Osteoblast (primary cell): ENCODE data around the gene TRABD2A. TPM values are rescaled to one million over a fixed set of nuclear protein-coding genes. Genes with fewer than 3 reads are reported as not detected.
A peak's percentile ranks its signal among the peaks of the same experiment; 100 is the strongest.

Source experiments
- DNase-seq: peaks from one replicate; pipeline ENCODE4 v3.0.0; 2011; ENCODE audit warnings: low spot score, mixed read lengths; ENCODE audit not compliant: insufficient read length; ENCODE audit errors: missing footprints
- H2AFZ ChIP-seq: 2 replicates; pipeline ENCODE4 v1.6.0; 2011; ENCODE audit warnings: mild to moderate bottlenecking, low read length
- H3K27ac ChIP-seq: 2 replicates; pipeline ENCODE4 v1.5.1; 2011; ENCODE audit warnings: mild to moderate bottlenecking, low read depth, low read length, moderate library complexity
- H3K27me3 ChIP-seq: 2 replicates; pipeline ENCODE4 v1.6.0; 2012; ENCODE audit warnings: mild to moderate bottlenecking, control low read depth, inconsistent platforms, low read length, moderate library complexity; ENCODE audit not compliant: insufficient read depth
- H3K36me3 ChIP-seq: 2 replicates; pipeline ENCODE4 v1.5.1; 2011; ENCODE audit warnings: mild to moderate bottlenecking, low read length, control low read depth, moderate library complexity; ENCODE audit not compliant: insufficient read depth
- H3K4me1 ChIP-seq: 2 replicates; pipeline ENCODE4 v1.5.1; 2011; ENCODE audit warnings: mild to moderate bottlenecking, low read length, control low read depth, moderate library complexity; ENCODE audit not compliant: insufficient read depth
- H3K4me2 ChIP-seq: 2 replicates; pipeline ENCODE4 v1.6.0; 2011; ENCODE audit warnings: mild to moderate bottlenecking, low read length; ENCODE audit not compliant: insufficient read depth
- H3K4me3 ChIP-seq: fragments of 200-600 bp; sonication (generic); 3 replicates; pipeline ENCODE4 v1.5.1; 2012; ENCODE audit warnings: mild to moderate bottlenecking, low read length, inconsistent platforms; ENCODE audit not compliant: insufficient read depth
- H3K79me2 ChIP-seq: 2 replicates; pipeline ENCODE4 v1.6.0; 2012; ENCODE audit warnings: mild to moderate bottlenecking, low read length, control low read depth, inconsistent platforms; ENCODE audit not compliant: insufficient read depth
- H3K9me3 ChIP-seq: 2 replicates; pipeline ENCODE4 v1.5.1; 2011; ENCODE audit warnings: low read depth, low read length, control low read depth
- H4K20me1 ChIP-seq: 2 replicates; pipeline ENCODE4 v1.6.0; 2012; ENCODE audit warnings: mild to moderate bottlenecking, low read length, control low read depth; ENCODE audit not compliant: insufficient read depth
- CTCF ChIP-seq: IDR thresholded peaks from 2 replicates; pipeline ENCODE4 v1.5.1; 2011; ENCODE audit warnings: mild to moderate bottlenecking, low read depth, low read length, moderate library complexity; ENCODE audit errors: extremely low read depth
- total RNA-seq: library from RNA; depleted of rRNA; stranded (reverse); fragments of >200 nt; gene quantifications from 2 replicates; pipeline ENCODE4 v1.2.3, GENCODE V29; 2012

TRABD2A gene
- total RNA-seq, 1 donor = 2.9 TPM

DNA sequence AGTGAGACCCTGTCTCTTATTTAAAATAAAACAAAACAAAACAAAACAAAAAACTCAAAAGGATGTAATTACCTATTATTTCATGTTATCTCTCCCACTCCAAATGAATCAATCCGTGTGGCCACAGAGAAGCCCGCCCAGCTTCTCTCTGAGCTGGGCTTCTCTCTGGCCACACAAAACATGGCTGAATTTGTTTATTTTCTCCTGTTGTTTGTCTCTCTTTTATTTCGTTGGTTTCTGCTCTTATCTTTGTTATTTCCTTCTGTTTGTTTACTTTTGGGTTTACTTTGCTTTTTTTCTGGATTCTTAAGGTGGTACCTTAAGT is 1.5 kb upstream of the TRABD2A start:
- Histone ChIP-seq H3K4me1 (peaks cover 24% of the 10 kb centered on the region), H3K27ac (peak overlapping the region; percentile 8), H3K27me3 (peaks cover 9% of the 10 kb centered on the region), H3K4me3 (peak overlapping the region; percentile 72), H3K9me3 (no peaks in the 10 kb centered on the region), H3K36me3 (no peaks in the 10 kb centered on the region), H3K79me2 (no peaks in the 10 kb centered on the region), H3K4me2 (peak overlapping the region; percentile 95), H4K20me1 (no peaks in the 10 kb centered on the region), H2AFZ (peak overlapping the region; percentile 80)
- DNase-seq = no peak
- no peak for TF ChIP-seq CTCF

- peaks cover 24% of the 10 kb centered on the region for H3K4me1 ChIP-seq
- H3K36me3 ChIP-seq = no peaks in the 10 kb centered on the region
- peaks cover 9% of the 10 kb centered on the region for H3K27me3 ChIP-seq
- H3K9me3 ChIP-seq = no peaks in the 10 kb centered on the region
- no peaks in the 10 kb centered on the region for H3K79me2 ChIP-seq
- peak overlapping the region; percentile 8 for H3K27ac ChIP-seq
- peak overlapping the region; percentile 72 for H3K4me3 ChIP-seq
- DNase-seq = peak; percentile 97
- no peaks in the 10 kb centered on the region for H4K20me1 ChIP-seq
- peak overlapping the region; percentile 80 for H2AFZ ChIP-seq
- peak overlapping the region; percentile 95 for H3K4me2 ChIP-seq
- peak; percentile 81 for TF ChIP-seq CTCF
Measured at GRCh38 chr2:84881581-84882413, 913 bp upstream of the TRABD2A start.

DNA sequence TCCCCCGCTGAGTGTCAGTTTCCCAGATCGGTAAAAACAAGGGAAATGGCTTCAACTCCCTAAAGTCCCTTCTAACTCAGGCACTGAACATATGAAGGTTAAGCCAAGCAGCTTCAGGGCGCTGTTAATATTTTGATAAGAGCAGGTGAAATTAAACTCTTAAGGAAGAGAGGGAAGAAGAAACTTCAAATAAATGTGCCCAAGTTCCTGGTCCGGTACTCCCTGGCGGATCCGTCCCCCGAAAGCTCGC is 564 bp downstream of the TRABD2A start:
- no peaks in the 10 kb centered on the region for H4K20me1 ChIP-seq
- peaks cover 9% of the 10 kb centered on the region for H3K27me3 ChIP-seq
- TF ChIP-seq CTCF = no peak
- H3K4me1 ChIP-seq = peaks cover 24% of the 10 kb centered on the region
- no peaks in the 10 kb centered on the region for H3K9me3 ChIP-seq
- H3K36me3 ChIP-seq = no peaks in the 10 kb centered on the region
- no peaks in the 10 kb centered on the region for H3K79me2 ChIP-seq
- no peak for DNase-seq
- H3K27ac ChIP-seq = no peak overlapping the region
- peak overlapping the region; percentile 72 for H3K4me3 ChIP-seq
- H3K4me2 ChIP-seq = peak overlapping the region; percentile 95
- H2AFZ ChIP-seq = peak overlapping the region; percentile 81

GRCh38 chr2:84879584-84880394 is 1.1 kb downstream of the TRABD2A start:
- H3K36me3 ChIP-seq = no peaks in the 10 kb centered on the region
- H2AFZ ChIP-seq = peak overlapping the region; percentile 81
- peak overlapping the region; percentile 95 for H3K4me2 ChIP-seq
- no peaks in the 10 kb centered on the region for H4K20me1 ChIP-seq
- no peak for TF ChIP-seq CTCF
- H3K79me2 ChIP-seq = no peaks in the 10 kb centered on the region
- DNase-seq = peak; percentile 84
- H3K27ac ChIP-seq = no peak overlapping the region
- H3K27me3 ChIP-seq = peaks cover 9% of the 10 kb centered on the region
- H3K4me3 ChIP-seq = peak overlapping the region; percentile 72
- peaks cover 24% of the 10 kb centered on the region for H3K4me1 ChIP-seq
- no peaks in the 10 kb centered on the region for H3K9me3 ChIP-seq
